ENCODE data around the gene C1orf122. TPM values are rescaled to one million over a fixed set of nuclear protein-coding genes. Genes with fewer than 3 reads are reported as not detected.

The C1orf122 gene
- total and polyA plus RNA-seq, 2 of the 4 experiments (the other 2 are of a cell fraction) = 2.0 to 13.6 TPM

DNA sequence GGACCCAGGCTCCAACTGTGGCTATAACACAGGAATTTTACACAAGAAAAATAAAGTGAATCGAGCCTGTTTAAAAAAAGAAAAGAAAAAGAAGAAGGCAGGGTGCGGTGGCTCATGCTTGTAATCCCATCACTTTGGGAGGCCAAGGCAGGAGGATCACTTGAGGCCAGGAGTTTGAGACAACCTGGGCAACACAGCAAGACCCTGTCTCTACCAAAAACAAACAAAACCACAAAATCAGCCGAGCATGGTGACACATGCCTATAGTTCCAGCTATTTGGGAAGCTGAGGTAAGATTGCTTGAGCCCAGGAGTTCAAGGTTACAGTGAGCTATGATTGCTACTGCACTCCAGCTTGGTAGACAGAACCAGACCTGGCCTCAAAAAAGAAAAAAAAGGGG lies 34.1 kb downstream of the C1orf122 start:
- Histone ChIP-seq H3K4me1 (ENCODE audit: control insufficient read depth, insufficient read depth, low read length) (peaks cover 3% of the 10 kb centered on the region; the same call in 1 of the 2 replicates), H3K27ac (ENCODE audit: insufficient read depth, low read length) (no peak overlapping the region), H4K20me1 (ENCODE audit: insufficient read depth, low read length) (no peaks in the 10 kb centered on the region; the same call in 1 of the 2 replicates), H4K5ac (ENCODE audit: low read depth, low read length) (no peak overlapping the region), H3K4ac (ENCODE audit: low read depth, low read length) (no peak overlapping the region), H3K9ac (ENCODE audit: low read depth, low read length) (no peak overlapping the region), H3K36me3 (ENCODE audit: control insufficient read depth, insufficient read depth, low read length) (peaks cover 33% of the 10 kb centered on the region), H4K8ac (ENCODE audit: low read depth in 2 of 2, low read length in 2 of 2) (no peak overlapping the region), H3K9me3 (ENCODE audit: control insufficient read depth, insufficient read depth, low read length) (no peaks in the 10 kb centered on the region), H2BK120ac (ENCODE audit: low read depth, low read length) (no peak overlapping the region), H2BK15ac (ENCODE audit: low read depth, low read length) (no peak overlapping the region), H2AK9ac (replicated peaks; ENCODE audit: low read depth, low read length, poor library complexity) (no peak overlapping the region), H3K56ac (ENCODE audit: extremely low read depth, insufficient read depth, low read length) (no peak overlapping the region), H2AFZ (replicated peaks; ENCODE audit: low read length, poor library complexity) (no peak overlapping the region), H3K14ac (replicated peaks; ENCODE audit: low read depth, low read length) (no peak overlapping the region), H2BK5ac (ENCODE audit: low read depth, low read length, poor library complexity, severe bottlenecking) (no peak overlapping the region), H3K4me2 (ENCODE audit: low read depth, low read length) (no peak overlapping the region), H3K4me3 (ENCODE audit: insufficient read depth, low read depth, low read length) (no peak overlapping the region), H3K27me3 (ENCODE audit: control insufficient read depth, insufficient read depth, low read length) (no peaks in the 10 kb centered on the region), H2AK5ac (ENCODE audit: low read depth, low read length) (no peak overlapping the region), H3K23ac (ENCODE audit: low read depth, low read length) (no peak overlapping the region), H3K79me1 (ENCODE audit: low read depth in 1 of 2, low read length in 2 of 2) (peaks cover 24 to 44% of the 10 kb centered on the region in 2 experiments), H3K18ac (ENCODE audit: low read depth, low read length) (no peak overlapping the region), H4K91ac (ENCODE audit: insufficient read depth, low read depth, low read length) (no peak overlapping the region), H2BK20ac (ENCODE audit: low read depth, low read length) (no peak overlapping the region), H3K9me1 (ENCODE audit: insufficient read depth, low read length) (peaks cover 6% of the 10 kb centered on the region; the same call in 1 of the 2 replicates)
- ATAC-seq (ENCODE audit: low read depth) (no peak), DNase-seq (no peak)
- no CpG with 5 or more reads among the region's 3 CpGs for WGBS, 2 experiments (ENCODE audit: extremely low coverage in 2 of 2, insufficient read length in 1 of 2)
- POLR2A ChIA-PET (ENCODE audit: unreplicated experiment) = no interaction called here
- dilution Hi-C loops (cut with HindIII; ENCODE audit: low sequenced_read_pairs, unreplicated experiment) = no loop called here
- TF ChIP-seq BHLHE40 (IDR thresholded peaks at IDR 0.05; ENCODE audit: low read depth, low read length) (no peak), NFE2L2 (IDR thresholded peaks at IDR 0.05; ENCODE audit: low read depth, low read length) (no peak), RAD21 (IDR thresholded peaks at IDR 0.05; ENCODE audit: low read length) (no peak), RCOR1 (IDR thresholded peaks at IDR 0.05; ENCODE audit: insufficient replicate concordance, low read length) (no peak), MAZ (IDR thresholded peaks at IDR 0.05; ENCODE audit: borderline replicate concordance, low read depth, low read length) (no peak), CEBPB (IDR thresholded peaks at IDR 0.05; ENCODE audit: low read depth, low read length) (no peak), CHD1 (IDR thresholded peaks at IDR 0.05; ENCODE audit: low read depth, low read length) (no peak), SMC3 (IDR thresholded peaks at IDR 0.05; ENCODE audit: low read depth, low read length) (no peak), POLR2A (IDR thresholded peaks at IDR 0.05; ENCODE audit: low read depth, low read length) (no peak), RFX5 (IDR thresholded peaks at IDR 0.05; ENCODE audit: low read depth, low read length) (no peak), MAFK (IDR thresholded peaks at IDR 0.05; ENCODE audit: low read depth, low read length) (no peak), FOS (IDR thresholded peaks at IDR 0.05; ENCODE audit: low read depth, low read length) (no peak), MXI1 (IDR thresholded peaks at IDR 0.05; ENCODE audit: borderline replicate concordance, low read depth, low read length) (no peak)
- TF ChIP-seq, protein P1, sequence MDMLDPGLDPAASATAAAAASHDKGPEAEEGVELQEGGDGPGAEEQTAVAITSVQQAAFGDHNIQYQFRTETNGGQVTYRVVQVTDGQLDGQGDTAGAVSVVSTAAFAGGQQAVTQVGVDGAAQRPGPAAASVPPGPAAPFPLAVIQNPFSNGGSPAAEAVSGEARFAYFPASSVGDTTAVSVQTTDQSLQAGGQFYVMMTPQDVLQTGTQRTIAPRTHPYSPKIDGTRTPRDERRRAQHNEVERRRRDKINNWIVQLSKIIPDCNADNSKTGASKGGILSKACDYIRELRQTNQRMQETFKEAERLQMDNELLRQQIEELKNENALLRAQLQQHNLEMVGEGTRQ (IDR thresholded peaks at IDR 0.05; ENCODE audit: low read depth, low read length) = no peak
- TF ChIP-seq, protein P2, sequence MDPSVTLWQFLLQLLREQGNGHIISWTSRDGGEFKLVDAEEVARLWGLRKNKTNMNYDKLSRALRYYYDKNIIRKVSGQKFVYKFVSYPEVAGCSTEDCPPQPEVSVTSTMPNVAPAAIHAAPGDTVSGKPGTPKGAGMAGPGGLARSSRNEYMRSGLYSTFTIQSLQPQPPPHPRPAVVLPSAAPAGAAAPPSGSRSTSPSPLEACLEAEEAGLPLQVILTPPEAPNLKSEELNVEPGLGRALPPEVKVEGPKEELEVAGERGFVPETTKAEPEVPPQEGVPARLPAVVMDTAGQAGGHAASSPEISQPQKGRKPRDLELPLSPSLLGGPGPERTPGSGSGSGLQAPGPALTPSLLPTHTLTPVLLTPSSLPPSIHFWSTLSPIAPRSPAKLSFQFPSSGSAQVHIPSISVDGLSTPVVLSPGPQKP (IDR thresholded peaks at IDR 0.05; ENCODE audit: borderline replicate concordance, low read depth, low read length) = no peak
- TF ChIP-seq, protein P3, sequence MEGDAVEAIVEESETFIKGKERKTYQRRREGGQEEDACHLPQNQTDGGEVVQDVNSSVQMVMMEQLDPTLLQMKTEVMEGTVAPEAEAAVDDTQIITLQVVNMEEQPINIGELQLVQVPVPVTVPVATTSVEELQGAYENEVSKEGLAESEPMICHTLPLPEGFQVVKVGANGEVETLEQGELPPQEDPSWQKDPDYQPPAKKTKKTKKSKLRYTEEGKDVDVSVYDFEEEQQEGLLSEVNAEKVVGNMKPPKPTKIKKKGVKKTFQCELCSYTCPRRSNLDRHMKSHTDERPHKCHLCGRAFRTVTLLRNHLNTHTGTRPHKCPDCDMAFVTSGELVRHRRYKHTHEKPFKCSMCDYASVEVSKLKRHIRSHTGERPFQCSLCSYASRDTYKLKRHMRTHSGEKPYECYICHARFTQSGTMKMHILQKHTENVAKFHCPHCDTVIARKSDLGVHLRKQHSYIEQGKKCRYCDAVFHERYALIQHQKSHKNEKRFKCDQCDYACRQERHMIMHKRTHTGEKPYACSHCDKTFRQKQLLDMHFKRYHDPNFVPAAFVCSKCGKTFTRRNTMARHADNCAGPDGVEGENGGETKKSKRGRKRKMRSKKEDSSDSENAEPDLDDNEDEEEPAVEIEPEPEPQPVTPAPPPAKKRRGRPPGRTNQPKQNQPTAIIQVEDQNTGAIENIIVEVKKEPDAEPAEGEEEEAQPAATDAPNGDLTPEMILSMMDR (conservative IDR thresholded peaks at IDR 0.05; ENCODE audit: low read depth, low read length) = no peak
- in situ Hi-C loops (cut with MboI; ENCODE audit: low sequenced_read_pairs) = no loop called here
- intact Hi-C loops (cut with micrococcal nuclease) = no loop called here
- CTCF ChIA-PET = interaction anchor here (1.3 kb wide), 1 partner anchor 15 kb away, joined by 3 read pairs; no protein-coding TSS in a partner anchor
- no TSS peak for BruUV-seq (replicated peaks)
